Panc1 (cell line): Measurements from ENCODE around the gene LINGO1.

ENCODE experiments used
- POLR2AphosphoS5 ChIP-seq: IDR thresholded peaks from 2 replicates; pipeline ENCODE4 v1.6.1; 2012; ENCODE audit warnings: mild to moderate bottlenecking, low read depth, low read length, moderate library complexity
- TF ChIP-seq, protein P1 (sequence below): fragments of 450-650 bp; IDR thresholded peaks from 2 replicates; pipeline ENCODE4 v1.5.1; 2017; ENCODE audit warnings: mild to moderate bottlenecking

DNA sequence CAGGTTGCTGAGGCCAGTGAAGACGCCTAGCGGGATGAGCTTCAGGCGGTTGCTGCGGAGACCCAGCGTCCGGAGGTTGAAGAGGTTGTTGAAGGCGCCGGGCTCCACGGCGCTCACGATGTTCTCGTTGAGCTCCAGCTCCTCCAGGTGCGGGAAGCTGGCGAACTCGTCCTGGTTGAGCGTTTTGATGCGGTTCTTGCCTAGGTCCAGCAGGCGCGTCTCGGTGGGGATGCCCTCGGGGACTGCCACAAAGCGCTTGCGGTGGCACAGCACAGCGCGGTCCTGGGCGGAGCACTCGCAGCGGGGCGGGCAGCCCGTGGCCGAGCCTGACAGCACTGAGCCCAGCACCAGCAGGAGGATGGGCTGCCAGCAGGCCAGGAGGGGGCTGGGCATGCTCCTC is 17.2 kb downstream of the LINGO1 start:
- TF ChIP-seq, protein P1, sequence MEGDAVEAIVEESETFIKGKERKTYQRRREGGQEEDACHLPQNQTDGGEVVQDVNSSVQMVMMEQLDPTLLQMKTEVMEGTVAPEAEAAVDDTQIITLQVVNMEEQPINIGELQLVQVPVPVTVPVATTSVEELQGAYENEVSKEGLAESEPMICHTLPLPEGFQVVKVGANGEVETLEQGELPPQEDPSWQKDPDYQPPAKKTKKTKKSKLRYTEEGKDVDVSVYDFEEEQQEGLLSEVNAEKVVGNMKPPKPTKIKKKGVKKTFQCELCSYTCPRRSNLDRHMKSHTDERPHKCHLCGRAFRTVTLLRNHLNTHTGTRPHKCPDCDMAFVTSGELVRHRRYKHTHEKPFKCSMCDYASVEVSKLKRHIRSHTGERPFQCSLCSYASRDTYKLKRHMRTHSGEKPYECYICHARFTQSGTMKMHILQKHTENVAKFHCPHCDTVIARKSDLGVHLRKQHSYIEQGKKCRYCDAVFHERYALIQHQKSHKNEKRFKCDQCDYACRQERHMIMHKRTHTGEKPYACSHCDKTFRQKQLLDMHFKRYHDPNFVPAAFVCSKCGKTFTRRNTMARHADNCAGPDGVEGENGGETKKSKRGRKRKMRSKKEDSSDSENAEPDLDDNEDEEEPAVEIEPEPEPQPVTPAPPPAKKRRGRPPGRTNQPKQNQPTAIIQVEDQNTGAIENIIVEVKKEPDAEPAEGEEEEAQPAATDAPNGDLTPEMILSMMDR, result no peak
- no peak for TF ChIP-seq POLR2AphosphoS5
